ENCODE data around the gene USH1G. TPM values are rescaled to one million over a fixed set of nuclear protein-coding genes. Genes with fewer than 3 reads are reported as not detected.
"Not testable (repeated sequence)": the region's sequence is repeated elsewhere in the genome, so short reads cannot be mapped to it uniquely, and the experiment has no call there.

Gene USH1G
- 10 to 100 TPM in 1 of 2 donors, 1 to 10 TPM in 1; 6.0 to 11.9 TPM for polyA plus RNA-seq

DNA sequence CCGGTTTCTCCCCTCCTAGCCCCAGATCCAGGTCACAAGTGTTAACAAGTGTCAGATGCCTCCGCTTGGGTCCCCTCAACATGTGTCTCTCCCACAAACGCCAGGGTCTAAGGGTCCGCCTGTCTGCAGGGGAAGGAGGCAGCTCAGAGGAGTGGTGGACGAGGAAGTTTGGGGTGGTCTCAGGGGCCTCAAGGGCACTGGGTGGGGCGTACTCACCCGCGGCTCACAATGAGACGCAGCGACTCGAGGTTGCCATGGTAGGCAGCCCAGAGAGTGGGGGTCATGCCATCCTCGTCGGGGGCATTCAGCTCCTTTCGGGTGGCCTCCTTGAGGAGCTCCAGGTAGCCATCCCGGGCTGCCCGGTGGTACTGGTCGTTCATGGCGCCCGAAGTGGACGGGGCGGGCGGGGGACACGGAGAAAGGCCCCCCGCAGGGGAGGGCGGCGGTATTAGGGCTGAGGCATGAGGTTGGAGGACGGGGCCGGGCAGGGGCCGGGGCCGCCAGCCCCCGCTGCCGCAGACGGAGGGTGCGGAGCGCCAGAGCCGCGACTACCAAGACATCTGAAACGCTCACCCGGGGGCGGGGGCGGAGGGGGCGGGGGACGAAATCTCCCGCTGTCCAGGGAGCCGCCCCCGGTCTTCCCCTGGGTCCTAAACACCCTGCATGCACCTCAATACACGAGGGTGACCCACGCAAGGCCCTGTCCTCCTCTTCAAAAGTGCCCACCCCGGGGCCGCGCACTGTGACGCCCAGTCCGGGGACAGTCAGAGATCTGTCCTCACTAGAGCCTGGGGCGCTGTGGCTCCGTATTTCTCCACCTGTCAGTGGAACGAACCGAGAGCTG is at the start of gene USH1G:
Gene USH1G (minus strand): TSS at position 562 of the 844 bp plus-strand sequence. CDS start 182 bp downstream, at position 380.
- Histone ChIP-seq H3K4me1 (ENCODE audit: control insufficient read depth in 2 of 2, insufficient read depth in 2 of 2, low read length in 1 of 2) (peaks cover 0 to 24% of the 10 kb centered on the region in 2 donors), H3K27me3 (ENCODE audit: control insufficient read depth in 1 of 2, insufficient read depth in 2 of 2, low read length in 2 of 2) (peaks cover 0 to 2% of the 10 kb centered on the region in 2 donors), H3K27ac (ENCODE audit: low read depth in 2 of 2, low read length in 1 of 2) (no peak within 1 kb of the TSS), H3K36me3 (ENCODE audit: control insufficient read depth in 2 of 2, insufficient read depth in 2 of 2, low read length in 1 of 2) (peaks cover 0 to 3% of the 10 kb centered on the region in 2 donors), H3K4me3 (ENCODE audit: low read depth in 1 of 2, low read length in 2 of 2) (peak within 1 kb of the TSS; percentile 39 to 47), H3K9me3 (ENCODE audit: control insufficient read depth in 2 of 2, insufficient read depth in 1 of 2, low read depth in 1 of 2, low read length in 1 of 2) (peaks cover 0 to 5% of the 10 kb centered on the region in 2 donors)
- 5% methylated on average over 51 to 57 of the region's 57 CpGs for WGBS, 2 donors

DNA sequence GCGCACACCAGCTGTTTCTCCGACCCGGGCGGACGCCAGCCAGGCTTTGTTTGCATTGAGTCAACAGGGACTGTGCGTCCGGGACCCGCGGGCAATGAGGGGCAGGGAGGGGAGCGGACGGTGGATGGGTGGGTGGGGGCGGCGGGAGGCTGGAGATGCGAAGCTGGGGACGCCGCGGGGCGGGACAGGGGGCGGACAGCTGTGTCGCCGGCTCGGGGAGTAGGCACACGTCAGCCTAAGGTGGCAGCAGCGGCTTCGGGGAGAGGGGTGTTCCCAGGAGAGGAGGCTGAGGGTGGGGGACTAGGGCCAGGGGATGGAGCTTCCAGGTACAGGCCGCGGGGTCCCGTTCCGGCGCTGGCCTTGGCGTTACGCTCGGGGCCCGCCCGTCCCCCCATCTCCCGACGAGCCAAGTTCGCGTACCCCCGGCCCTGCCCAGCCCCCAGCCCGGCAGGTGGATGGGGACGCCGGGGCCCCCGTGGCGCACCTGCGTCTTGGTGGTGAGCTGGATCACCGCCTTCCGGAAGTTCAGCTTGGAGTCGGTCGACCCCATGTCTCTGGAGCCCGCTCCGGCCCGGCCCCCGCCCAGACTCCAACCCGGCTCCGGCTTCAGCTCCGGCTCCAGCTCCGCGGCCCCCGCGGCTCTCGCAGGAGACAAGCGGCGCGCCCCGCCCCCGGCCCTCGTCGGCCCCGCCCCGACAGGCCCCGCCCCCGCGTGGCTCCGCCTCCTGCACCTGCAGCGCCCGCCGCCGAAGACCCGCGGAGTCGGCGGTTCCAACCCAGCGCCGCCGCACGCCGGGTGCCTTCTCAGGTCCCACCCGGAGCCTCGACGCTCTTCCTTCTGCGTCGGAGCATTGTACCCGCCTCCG is 49.3 kb upstream of the USH1G start, which contains the start of gene HID1:
Gene HID1 (minus strand): TSS at position 653 of the 866 bp plus-strand sequence. CDS start 103 bp downstream, at position 550.
- Histone ChIP-seq H3K27ac (ENCODE audit: low read depth in 2 of 2, low read length in 1 of 2) (peak within 1 kb of the TSS in 1 of 2 donors; percentile 21), H3K9me3 (ENCODE audit: control insufficient read depth in 2 of 2, insufficient read depth in 1 of 2, low read depth in 1 of 2, low read length in 1 of 2) (no peaks in the 10 kb centered on the region), H3K4me1 (ENCODE audit: control insufficient read depth in 2 of 2, insufficient read depth in 2 of 2, low read length in 1 of 2) (peaks cover 4 to 17% of the 10 kb centered on the region in 2 donors), H3K4me3 (ENCODE audit: low read depth in 1 of 2, low read length in 2 of 2) (peak within 1 kb of the TSS; percentile 54 to 55), H3K36me3 (ENCODE audit: control insufficient read depth in 2 of 2, insufficient read depth in 2 of 2, low read length in 1 of 2) (no peaks in the 10 kb centered on the region), H3K27me3 (ENCODE audit: control insufficient read depth in 1 of 2, insufficient read depth in 2 of 2, low read length in 2 of 2) (no peaks in the 10 kb centered on the region)
- 2 to 3% methylated on average over 64 to 95 of the region's 95 CpGs for WGBS, 2 donors

DNA sequence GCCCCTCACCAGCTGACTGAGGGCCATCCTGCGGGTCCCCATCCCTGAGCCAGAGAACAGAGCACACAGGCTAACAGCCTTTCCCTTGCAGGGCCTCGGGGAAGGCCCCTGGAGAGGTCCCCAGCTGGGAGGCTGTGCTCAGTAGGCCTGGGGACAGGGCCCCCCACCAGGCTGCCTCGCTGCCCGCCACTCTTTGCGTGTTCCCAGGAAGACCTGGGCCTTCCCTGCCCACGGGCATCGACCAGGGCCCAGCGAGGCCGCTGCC is 48.7 kb upstream of the USH1G start:
- peak overlapping the region; percentile 54 to 55 for H3K4me3 ChIP-seq (ENCODE audit: low read depth in 1 of 2, low read length in 2 of 2)
- no peaks in the 10 kb centered on the region for H3K9me3 ChIP-seq (ENCODE audit: control insufficient read depth in 2 of 2, insufficient read depth in 1 of 2, low read depth in 1 of 2, low read length in 1 of 2)
- peaks cover 4 to 17% of the 10 kb centered on the region in 2 donors for H3K4me1 ChIP-seq (ENCODE audit: control insufficient read depth in 2 of 2, insufficient read depth in 2 of 2, low read length in 1 of 2)
- peak overlapping the region in 1 of 2 donors; percentile 21 for H3K27ac ChIP-seq (ENCODE audit: low read depth in 2 of 2, low read length in 1 of 2)
- WGBS, 2 donors = 14 to 20% methylated on average over 9 of the region's 9 CpGs
- no peaks in the 10 kb centered on the region for H3K27me3 ChIP-seq (ENCODE audit: control insufficient read depth in 1 of 2, insufficient read depth in 2 of 2, low read length in 2 of 2)
- no peaks in the 10 kb centered on the region for H3K36me3 ChIP-seq (ENCODE audit: control insufficient read depth in 2 of 2, insufficient read depth in 2 of 2, low read length in 1 of 2)

DNA sequence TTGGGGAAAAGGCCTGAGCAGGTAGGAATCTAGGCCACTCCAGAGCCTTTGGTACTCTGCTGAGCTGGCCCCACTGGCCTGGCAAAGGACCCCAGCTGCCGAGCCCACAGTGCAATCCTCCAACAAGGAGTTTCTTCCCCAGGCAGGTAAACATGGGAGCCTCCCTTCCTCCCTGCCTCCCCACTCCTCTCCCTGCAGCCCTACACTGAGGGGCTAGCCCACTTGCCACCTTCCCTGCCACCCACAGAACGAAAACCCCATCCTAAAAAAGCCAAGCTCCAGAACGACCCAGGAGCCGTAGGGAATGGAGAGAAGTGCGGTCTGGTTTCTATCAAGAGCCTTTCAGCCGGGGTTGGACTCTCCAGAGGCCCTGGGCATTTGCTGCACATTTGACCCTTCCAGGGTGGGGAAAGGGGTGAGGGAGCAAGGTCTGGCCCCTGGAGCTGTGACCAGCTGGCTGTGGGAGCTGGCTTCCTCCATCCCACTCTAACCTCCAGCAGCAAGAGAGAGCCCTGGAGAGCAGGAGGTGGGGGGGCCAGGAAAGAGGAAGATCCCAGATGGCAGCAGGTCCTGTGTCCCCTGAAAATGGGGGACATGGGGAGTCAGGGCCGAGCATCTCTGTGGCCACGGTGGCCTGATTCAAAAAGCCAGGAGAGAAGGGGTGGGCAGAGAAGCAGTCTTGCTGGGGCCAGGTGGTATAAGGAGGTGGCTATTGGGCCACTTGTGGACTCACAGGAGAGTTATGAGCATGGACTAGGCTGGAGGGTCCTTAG is 48.2 kb upstream of the USH1G start:
- peaks cover 4 to 17% of the 10 kb centered on the region in 2 donors for H3K4me1 ChIP-seq (ENCODE audit: control insufficient read depth in 2 of 2, insufficient read depth in 2 of 2, low read length in 1 of 2)
- 67 to 87% methylated on average over 8 of the region's 8 CpGs for WGBS, 2 donors
- H3K27me3 ChIP-seq (ENCODE audit: control insufficient read depth in 1 of 2, insufficient read depth in 2 of 2, low read length in 2 of 2) = no peaks in the 10 kb centered on the region

DNA sequence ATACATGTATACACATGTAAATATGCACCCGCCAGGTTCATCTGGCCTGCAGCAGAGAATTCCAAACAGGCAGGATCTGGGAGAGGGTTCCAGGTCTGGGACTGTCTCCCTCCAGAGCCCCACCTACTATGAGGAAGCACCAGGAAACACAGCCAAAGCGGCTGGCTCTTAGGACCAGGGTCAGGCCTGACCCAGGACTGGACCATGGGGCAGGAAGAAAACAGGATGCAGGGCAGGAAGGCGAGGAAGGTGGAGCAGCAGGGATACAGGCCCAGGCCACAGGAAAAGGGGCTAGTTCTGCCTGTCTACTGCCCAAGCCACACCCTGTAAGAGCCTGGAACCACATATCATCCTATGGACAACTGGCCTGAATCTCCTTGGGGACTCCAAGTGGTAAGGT is 47.3 kb upstream of the USH1G start:
- Histone ChIP-seq H3K36me3 (ENCODE audit: control insufficient read depth in 2 of 2, insufficient read depth in 2 of 2, low read length in 1 of 2) (no peaks in the 10 kb centered on the region), H3K27me3 (ENCODE audit: control insufficient read depth in 1 of 2, insufficient read depth in 2 of 2, low read length in 2 of 2) (no peaks in the 10 kb centered on the region), H3K4me3 (ENCODE audit: low read depth in 1 of 2, low read length in 2 of 2) (no peak overlapping the region), H3K4me1 (ENCODE audit: control insufficient read depth in 2 of 2, insufficient read depth in 2 of 2, low read length in 1 of 2) (peaks cover 4 to 17% of the 10 kb centered on the region in 2 donors), H3K9me3 (ENCODE audit: control insufficient read depth in 2 of 2, insufficient read depth in 1 of 2, low read depth in 1 of 2, low read length in 1 of 2) (no peaks in the 10 kb centered on the region), H3K27ac (ENCODE audit: low read depth in 2 of 2, low read length in 1 of 2) (no peak overlapping the region)
- 68 to 79% methylated on average over 3 of the region's 3 CpGs for WGBS, 2 donors

More for the DNA sequence above, 48.2 kb upstream of the USH1G start:
- no peaks in the 10 kb centered on the region for H3K36me3 ChIP-seq (ENCODE audit: control insufficient read depth in 2 of 2, insufficient read depth in 2 of 2, low read length in 1 of 2)
- H3K27ac ChIP-seq (ENCODE audit: low read depth in 2 of 2, low read length in 1 of 2) = peak overlapping the region in 1 of 2 donors; percentile 21
- H3K9me3 ChIP-seq (ENCODE audit: control insufficient read depth in 2 of 2, insufficient read depth in 1 of 2, low read depth in 1 of 2, low read length in 1 of 2) = no peaks in the 10 kb centered on the region
- H3K4me3 ChIP-seq (ENCODE audit: low read depth in 1 of 2, low read length in 2 of 2) = peak overlapping the region in 1 of 2 donors; percentile 54

DNA sequence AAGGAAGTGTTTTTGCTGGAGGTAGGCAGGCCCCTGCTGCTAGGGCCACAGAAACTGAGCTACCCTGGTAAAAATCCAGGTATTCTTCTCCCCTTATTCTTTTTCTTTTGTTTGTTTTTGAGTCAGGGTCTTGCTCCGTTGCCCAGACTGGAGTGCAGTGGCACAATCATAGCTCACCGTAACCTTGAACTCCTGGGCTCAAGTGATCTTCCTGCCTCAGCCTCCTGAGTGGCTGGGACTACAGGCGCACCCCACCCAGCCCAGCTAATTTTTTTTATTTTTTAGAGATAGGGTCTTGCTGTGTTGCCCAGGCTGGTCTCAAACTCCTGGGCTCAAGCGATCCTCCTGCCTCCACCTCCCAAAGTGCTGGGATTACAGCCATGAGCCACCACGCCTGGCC is 46.4 kb upstream of the USH1G start:
- H3K4me1 ChIP-seq (ENCODE audit: control insufficient read depth in 2 of 2, insufficient read depth in 2 of 2, low read length in 1 of 2) = peaks cover 4 to 17% of the 10 kb centered on the region in 2 donors
- not testable (repeated sequence) for H3K36me3 ChIP-seq (ENCODE audit: control insufficient read depth in 2 of 2, insufficient read depth in 2 of 2, low read length in 1 of 2); H3K27me3 ChIP-seq (ENCODE audit: control insufficient read depth in 1 of 2, insufficient read depth in 2 of 2, low read length in 2 of 2); H3K4me3 ChIP-seq (ENCODE audit: low read depth in 1 of 2, low read length in 2 of 2); H3K9me3 ChIP-seq (ENCODE audit: control insufficient read depth in 2 of 2, insufficient read depth in 1 of 2, low read depth in 1 of 2, low read length in 1 of 2); H3K27ac ChIP-seq (ENCODE audit: low read depth in 2 of 2, low read length in 1 of 2)
- 88 to 92% methylated on average over 5 of the region's 5 CpGs for WGBS, 2 donors

DNA sequence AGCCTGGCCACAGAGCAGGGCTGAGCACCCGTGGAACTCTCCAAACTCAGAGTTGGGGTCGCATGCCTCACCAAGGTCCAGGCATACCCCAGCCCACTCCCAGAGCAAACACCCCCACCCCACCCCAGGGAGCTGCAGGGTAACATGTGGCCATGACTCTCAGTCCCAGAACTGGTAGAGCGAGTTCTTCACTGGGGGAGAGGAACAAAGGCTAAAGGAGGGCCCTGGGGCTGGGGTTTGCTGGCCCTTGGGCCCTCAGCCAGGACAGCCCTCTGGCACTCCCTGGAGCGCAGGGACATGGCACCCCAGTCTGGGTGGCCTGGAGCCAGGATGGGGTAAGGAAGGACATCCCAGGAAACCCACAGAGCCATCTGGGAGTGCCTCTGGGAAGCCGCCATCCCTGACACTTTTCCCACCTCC is 45.3 kb upstream of the USH1G start:
- WGBS, 2 donors = 53 to 59% methylated on average over 5 of the region's 5 CpGs
- Histone ChIP-seq H3K4me3 (ENCODE audit: low read depth in 1 of 2, low read length in 2 of 2) (no peak overlapping the region), H3K36me3 (ENCODE audit: control insufficient read depth in 2 of 2, insufficient read depth in 2 of 2, low read length in 1 of 2) (no peaks in the 10 kb centered on the region), H3K27me3 (ENCODE audit: control insufficient read depth in 1 of 2, insufficient read depth in 2 of 2, low read length in 2 of 2) (no peaks in the 10 kb centered on the region), H3K27ac (ENCODE audit: low read depth in 2 of 2, low read length in 1 of 2) (no peak overlapping the region), H3K9me3 (ENCODE audit: control insufficient read depth in 2 of 2, insufficient read depth in 1 of 2, low read depth in 1 of 2, low read length in 1 of 2) (no peaks in the 10 kb centered on the region), H3K4me1 (ENCODE audit: control insufficient read depth in 2 of 2, insufficient read depth in 2 of 2, low read length in 1 of 2) (peaks cover 4 to 17% of the 10 kb centered on the region in 2 donors)

DNA sequence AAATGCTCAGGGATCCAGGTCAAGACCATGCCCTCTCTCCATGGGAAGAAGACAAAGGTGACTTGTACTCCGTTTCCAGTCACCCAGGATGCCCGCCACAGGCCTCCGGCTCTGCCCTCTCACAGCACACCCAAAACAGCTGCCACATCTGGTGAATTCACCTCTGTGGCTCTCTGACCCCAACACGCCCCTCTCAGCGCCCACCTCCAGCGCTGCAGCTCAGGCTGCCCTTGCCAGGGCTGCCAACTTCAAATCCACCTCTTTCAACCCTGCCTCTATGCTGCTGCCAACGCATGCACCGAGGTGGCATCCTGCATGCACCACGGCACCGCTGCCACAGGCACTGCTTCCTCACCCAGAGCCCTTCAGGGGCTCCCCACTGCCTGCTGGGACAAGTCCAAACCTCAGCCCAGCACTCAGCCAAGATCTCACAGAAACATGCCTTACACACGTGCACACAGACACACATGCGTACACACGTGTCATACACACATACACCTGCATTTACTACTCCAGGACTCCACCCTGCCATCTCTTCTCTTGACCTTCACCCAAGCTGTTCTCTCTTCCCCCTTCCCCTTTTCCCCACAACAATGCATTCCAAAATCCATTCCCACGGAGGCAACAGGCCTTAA is 42.0 kb upstream of the USH1G start:
- Histone ChIP-seq H3K27ac (ENCODE audit: low read depth in 2 of 2, low read length in 1 of 2) (no peak overlapping the region), H3K9me3 (ENCODE audit: control insufficient read depth in 2 of 2, insufficient read depth in 1 of 2, low read depth in 1 of 2, low read length in 1 of 2) (no peaks in the 10 kb centered on the region), H3K4me1 (ENCODE audit: control insufficient read depth in 2 of 2, insufficient read depth in 2 of 2, low read length in 1 of 2) (peaks cover 0 to 10% of the 10 kb centered on the region in 2 donors), H3K27me3 (ENCODE audit: control insufficient read depth in 1 of 2, insufficient read depth in 2 of 2, low read length in 2 of 2) (no peaks in the 10 kb centered on the region), H3K4me3 (ENCODE audit: low read depth in 1 of 2, low read length in 2 of 2) (no peak overlapping the region), H3K36me3 (ENCODE audit: control insufficient read depth in 2 of 2, insufficient read depth in 2 of 2, low read length in 1 of 2) (no peaks in the 10 kb centered on the region)
- 48 to 55% methylated on average over 14 of the region's 14 CpGs for WGBS, 2 donors
